ENCODE results near the gene TIMD4. TPM values are rescaled to one million over a fixed set of nuclear protein-coding genes. Genes with fewer than 3 reads are reported as not detected.
"Not testable (repeated sequence)": the region's sequence is repeated elsewhere in the genome, so short reads cannot be mapped to it uniquely, and the experiment has no call there.

Gene TIMD4
- total RNA-seq, 1 experiment from 2014 or later: not detected

DNA sequence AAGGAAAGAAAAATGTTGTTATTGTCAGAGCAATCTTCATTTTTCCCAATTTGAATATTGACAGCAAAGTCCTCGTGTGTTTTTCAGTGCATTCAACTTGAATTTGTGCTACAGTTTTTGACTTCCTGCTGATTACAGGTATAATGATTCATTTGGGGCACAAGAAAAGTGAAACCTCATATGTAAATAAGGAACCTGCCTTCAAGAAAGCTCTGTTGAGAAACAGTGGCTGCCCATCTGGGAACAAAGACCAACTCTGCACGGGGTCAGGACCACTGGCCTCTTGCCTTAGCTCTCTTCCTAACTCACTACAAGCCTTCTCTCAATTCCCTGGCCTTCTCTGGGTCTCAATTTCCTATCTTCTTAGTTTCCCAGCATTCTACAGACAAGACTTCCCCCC, 21.0 kb downstream of the TIMD4 start:
- Histone ChIP-seq H3K27me3 (ENCODE audit: control insufficient read depth, insufficient read depth, low read length) (no peaks in the 10 kb centered on the region), H3K4me1 (ENCODE audit: control insufficient read depth, insufficient read depth, low read length) (no peaks in the 10 kb centered on the region), H3K4me3 (ENCODE audit: low read depth in 2 of 2, low read length in 2 of 2) (no peak overlapping the region), H3K36me3 (ENCODE audit: control insufficient read depth, insufficient read depth, low read length) (no peaks in the 10 kb centered on the region), H3K9me3 (ENCODE audit: control insufficient read depth, insufficient read depth, low read depth, low read length) (no peaks in the 10 kb centered on the region), H3K27ac (ENCODE audit: low read length) (no peak overlapping the region)
- TF ChIP-seq REST (IDR thresholded peaks at IDR 0.05; ENCODE audit: insufficient read depth in 1 of 2, low read depth in 2 of 2, low read length in 1 of 2): no peak
- TF ChIP-seq CTCF (IDR thresholded peaks at IDR 0.05): no peak
- no peak for TF ChIP-seq POLR2AphosphoS5 (IDR thresholded peaks at IDR 0.05; ENCODE audit: low read depth, low read length)
- no peak for TF ChIP-seq SIN3A (IDR thresholded peaks at IDR 0.05; ENCODE audit: borderline replicate concordance, insufficient read depth, low read depth, low read length)
- TF ChIP-seq TCF7L2 (IDR thresholded peaks at IDR 0.05; ENCODE audit: low read depth, low read length): no peak
- ATAC-seq (no peak), DNase-seq (ENCODE audit: low read depth, low spot score) (no peak)
- BruUV-seq (replicated peaks): no TSS peak
- intact Hi-C loops (cut with micrococcal nuclease; ENCODE audit: unreplicated experiment) (no loop called here), in situ Hi-C loops (cut with HindIII; ENCODE audit: low pct_unique_long_range_greater_than_20kb, low sequenced_read_pairs) (no loop called here)
- ChIA-PET CTCF (no interaction called here), POLR2A (no interaction called here)

GRCh38 chr5:156940462-156940861, 22.6 kb downstream of the TIMD4 start:
- in situ Hi-C loops (cut with HindIII; ENCODE audit: low pct_unique_long_range_greater_than_20kb, low sequenced_read_pairs); H3K4me1 ChIP-seq (ENCODE audit: control insufficient read depth, insufficient read depth, low read length); H3K36me3 ChIP-seq (ENCODE audit: control insufficient read depth, insufficient read depth, low read length); ATAC-seq; H3K27me3 ChIP-seq (ENCODE audit: control insufficient read depth, insufficient read depth, low read length); CTCF ChIA-PET; POLR2A ChIA-PET; H3K4me3 ChIP-seq (ENCODE audit: low read depth in 2 of 2, low read length in 2 of 2); H3K27ac ChIP-seq (ENCODE audit: low read length); intact Hi-C loops (cut with micrococcal nuclease; ENCODE audit: unreplicated experiment); H3K9me3 ChIP-seq (ENCODE audit: control insufficient read depth, insufficient read depth, low read depth, low read length); DNase-seq (ENCODE audit: low read depth, low spot score); BruUV-seq (replicated peaks): not testable (repeated sequence)

- no peak overlapping the region for H3K27ac ChIP-seq (ENCODE audit: low read length)
- ChIA-PET POLR2A (no interaction called here), CTCF (no interaction called here)
- H3K36me3 ChIP-seq (ENCODE audit: control insufficient read depth, insufficient read depth, low read length): no peaks in the 10 kb centered on the region
- H3K27me3 ChIP-seq (ENCODE audit: control insufficient read depth, insufficient read depth, low read length): no peaks in the 10 kb centered on the region
- in situ Hi-C loops (cut with HindIII; ENCODE audit: low pct_unique_long_range_greater_than_20kb, low sequenced_read_pairs) (no loop called here), intact Hi-C loops (cut with micrococcal nuclease; ENCODE audit: unreplicated experiment) (no loop called here)
- no TSS peak for BruUV-seq (replicated peaks)
- no peak for DNase-seq (ENCODE audit: low read depth, low spot score)
- no peak overlapping the region for H3K4me3 ChIP-seq (ENCODE audit: low read depth in 2 of 2, low read length in 2 of 2)
- TF ChIP-seq CTCF (IDR thresholded peaks at IDR 0.05) (no peak), REST (IDR thresholded peaks at IDR 0.05; ENCODE audit: insufficient read depth in 1 of 2, low read depth in 2 of 2, low read length in 1 of 2) (no peak), POLR2AphosphoS5 (IDR thresholded peaks at IDR 0.05; ENCODE audit: low read depth, low read length) (no peak), SIN3A (IDR thresholded peaks at IDR 0.05; ENCODE audit: borderline replicate concordance, insufficient read depth, low read depth, low read length) (no peak), TCF7L2 (IDR thresholded peaks at IDR 0.05; ENCODE audit: low read depth, low read length) (no peak)
- ATAC-seq: no peak
- no peaks in the 10 kb centered on the region for H3K4me1 ChIP-seq (ENCODE audit: control insufficient read depth, insufficient read depth, low read length)
- H3K9me3 ChIP-seq (ENCODE audit: control insufficient read depth, insufficient read depth, low read depth, low read length): no peaks in the 10 kb centered on the region
Observed at GRCh38 chr5:156936972-156937371, 26.1 kb downstream of the TIMD4 start.
